GM21723 (cell line): ENCODE results near the gene PVR.
"Not testable (repeated sequence)": the region's sequence is repeated elsewhere in the genome, so short reads cannot be mapped to it uniquely, and the experiment has no call there.

Experiments used
- ATAC-seq: cut with Tn5 transposase; IDR thresholded peaks from one replicate; pipeline ENCODE4 v1.9.1; 2021; ENCODE audit warnings: mild to moderate bottlenecking, moderate library complexity; ENCODE audit not compliant: unreplicated experiment

PVR gene

DNA sequence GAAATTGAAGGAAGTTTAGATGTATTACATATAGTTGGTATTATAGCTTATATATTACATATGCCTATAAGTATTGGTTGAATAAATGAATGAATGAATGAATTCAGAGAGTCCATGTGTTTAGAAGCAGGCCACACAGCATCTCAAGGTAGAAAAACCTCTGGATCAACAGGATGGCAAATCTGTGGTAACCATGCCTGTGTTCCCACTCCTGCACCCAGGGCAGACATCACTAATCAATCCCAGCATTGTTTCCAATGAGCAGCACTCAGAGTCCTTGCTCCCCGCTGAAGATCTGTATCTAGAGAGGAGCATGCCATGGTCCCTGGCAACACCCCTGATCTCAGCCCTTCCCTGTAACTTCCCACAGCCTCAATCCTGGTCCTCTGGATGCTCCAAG, 28.5 kb downstream of the PVR start:
- no peak for ATAC-seq

GRCh38 chr19:44673510-44673909, 29.8 kb downstream of the PVR start:
- no peak for ATAC-seq

DNA sequence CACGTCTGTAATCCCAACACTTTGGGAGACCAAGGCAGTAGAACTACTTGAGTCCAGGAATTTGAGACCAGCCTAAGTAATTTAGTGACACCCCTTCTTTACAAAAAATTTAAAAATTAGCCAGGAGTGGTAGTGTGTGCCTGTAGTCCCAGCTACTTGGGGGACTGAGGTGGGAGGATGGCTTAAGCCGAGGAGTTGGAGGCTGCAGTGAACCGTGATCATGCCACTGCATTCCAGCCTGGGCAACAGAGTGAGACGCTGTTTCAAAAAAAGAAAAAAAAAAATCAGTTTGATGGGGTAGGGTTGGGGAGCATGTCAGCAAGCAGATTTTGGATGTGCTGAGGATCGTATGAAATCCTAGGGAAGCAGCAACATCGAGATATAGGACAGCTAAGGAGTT, 31.8 kb downstream of the PVR start:
- no peak for ATAC-seq

DNA sequence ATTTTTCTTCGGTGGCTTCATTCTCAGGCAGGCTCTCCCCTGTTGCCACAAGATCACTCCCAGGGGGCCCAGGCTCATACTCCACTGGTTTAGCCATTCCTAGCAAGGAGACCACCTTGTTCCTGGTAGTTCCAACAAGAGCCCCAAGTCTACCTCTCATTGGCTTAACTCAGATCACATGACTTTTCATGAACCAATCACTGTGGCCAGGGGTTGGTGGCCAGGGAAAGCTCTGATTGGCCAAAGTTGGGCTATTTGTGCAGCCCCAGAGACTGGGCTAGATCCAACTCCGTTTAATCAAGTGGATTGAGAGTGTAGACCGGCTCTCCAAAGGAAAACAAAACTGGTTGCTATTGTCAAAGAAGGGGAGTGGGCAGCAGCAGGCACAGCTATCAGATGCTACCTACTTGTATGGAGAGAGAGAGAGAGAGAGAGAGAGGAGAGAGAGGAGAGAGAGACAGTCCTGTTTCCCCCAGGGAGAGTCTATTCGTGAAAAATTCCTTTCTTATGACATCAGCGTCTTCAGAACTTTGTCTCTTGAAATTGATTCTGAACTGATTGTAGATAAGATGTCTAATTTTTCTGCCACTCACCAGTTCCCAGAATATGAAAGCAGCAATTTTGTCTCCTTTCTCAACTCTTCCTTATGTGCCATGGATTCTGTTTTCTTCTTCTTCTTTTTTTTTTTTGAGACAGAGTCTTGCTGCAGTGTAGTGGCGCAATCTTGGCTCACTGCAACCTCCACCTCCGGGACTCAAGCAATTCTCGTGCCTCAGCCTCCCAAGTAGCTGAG, 33.5 kb downstream of the PVR start:
- ATAC-seq: no peak

DNA sequence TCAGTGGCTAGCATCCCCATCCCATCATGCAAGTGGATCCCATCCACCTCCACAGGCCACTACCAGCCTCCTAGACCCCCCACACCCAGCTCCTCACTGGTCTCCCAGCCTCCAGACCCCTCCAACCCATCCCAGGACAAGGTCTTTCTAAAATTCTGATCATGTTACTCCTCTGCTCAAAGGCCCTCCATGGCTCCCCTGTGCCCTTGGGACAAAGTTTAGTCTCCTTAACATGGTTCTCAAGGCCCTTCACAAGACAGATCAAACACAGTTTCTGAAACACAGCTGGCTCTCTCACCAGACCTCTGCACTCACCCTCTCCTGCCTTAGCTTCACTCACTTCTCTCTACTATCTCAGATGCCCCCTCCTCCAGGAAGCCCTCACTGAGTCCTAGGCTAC, 36.8 kb downstream of the PVR start:
- ATAC-seq: no peak

DNA sequence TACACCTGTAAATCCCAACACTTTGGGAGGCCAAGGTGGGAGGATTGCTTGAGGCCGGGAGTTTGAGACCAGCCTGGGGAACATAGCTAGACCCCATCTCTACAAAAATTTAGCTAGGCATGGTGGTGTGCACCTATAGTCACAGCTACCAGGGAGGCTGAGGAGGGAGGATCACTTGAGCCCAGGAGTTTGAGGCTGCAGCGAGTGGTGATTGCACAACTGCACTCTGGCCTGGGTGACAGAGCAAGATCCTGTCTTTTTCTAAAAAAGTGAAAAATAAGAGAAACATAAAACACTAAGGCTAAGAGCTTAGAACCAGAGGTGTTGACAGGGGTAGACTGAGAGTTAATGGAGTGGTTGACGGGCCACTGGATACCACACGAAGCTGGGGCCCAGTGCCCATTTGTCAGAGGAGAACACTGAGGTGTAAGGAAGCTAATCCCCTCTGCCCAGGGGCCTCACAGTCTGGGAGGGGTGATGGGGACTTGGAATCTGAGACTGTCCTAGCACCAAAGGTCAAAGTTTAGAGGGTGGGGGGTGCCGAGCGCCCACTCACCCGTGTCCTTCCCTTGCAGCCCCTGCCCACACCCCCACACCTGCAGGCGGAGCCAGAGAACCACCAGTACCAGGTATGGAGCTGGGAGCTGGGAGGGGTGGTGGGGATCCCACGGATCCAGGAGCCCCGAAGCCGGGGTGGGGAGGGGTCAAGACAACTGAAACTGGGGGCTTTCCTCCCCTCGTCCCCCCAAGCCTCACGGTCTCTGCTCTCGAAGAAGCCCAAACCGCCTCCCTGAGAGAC, 38.5 kb downstream of the PVR start:
- no peak for ATAC-seq

DNA sequence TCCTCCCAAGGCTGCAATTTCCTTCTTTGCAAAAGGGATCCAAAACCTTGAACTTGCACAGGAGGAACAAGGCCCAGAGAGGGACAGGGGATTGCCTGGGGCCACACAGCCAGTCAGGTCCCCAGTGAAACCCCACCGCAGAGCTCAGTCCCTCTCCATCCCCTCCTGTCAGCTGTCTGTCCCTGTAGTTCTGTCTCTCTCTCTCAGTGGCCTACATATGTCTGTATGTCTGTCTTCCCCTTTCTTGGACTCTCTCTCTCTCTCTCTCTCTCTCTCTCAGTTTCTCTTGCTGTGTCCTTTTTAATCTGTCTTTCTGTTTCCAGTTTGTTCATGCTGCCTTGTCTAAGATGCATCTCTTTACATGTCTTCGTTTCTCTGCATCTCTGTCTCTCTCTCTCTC, 39.1 kb downstream of the PVR start:
- no peak for ATAC-seq

GRCh38 chr19:44683434-44684210, 39.9 kb downstream of the PVR start:
- no peak for ATAC-seq

- not testable (repeated sequence) for ATAC-seq
Observed at GRCh38 chr19:44684396-44684795, 40.7 kb downstream of the PVR start.

GRCh38 chr19:44684892-44685863, 41.5 kb downstream of the PVR start:
- ATAC-seq: no peak

- ATAC-seq: no peak
Observed at GRCh38 chr19:44685877-44686276, 42.2 kb downstream of the PVR start.

- no peak for ATAC-seq
Observed at GRCh38 chr19:44686896-44687295, 43.2 kb downstream of the PVR start.

GRCh38 chr19:44687888-44688287, 44.2 kb downstream of the PVR start:
- ATAC-seq: no peak

GRCh38 chr19:44689290-44690130, 45.8 kb downstream of the PVR start:
- no peak for ATAC-seq

DNA sequence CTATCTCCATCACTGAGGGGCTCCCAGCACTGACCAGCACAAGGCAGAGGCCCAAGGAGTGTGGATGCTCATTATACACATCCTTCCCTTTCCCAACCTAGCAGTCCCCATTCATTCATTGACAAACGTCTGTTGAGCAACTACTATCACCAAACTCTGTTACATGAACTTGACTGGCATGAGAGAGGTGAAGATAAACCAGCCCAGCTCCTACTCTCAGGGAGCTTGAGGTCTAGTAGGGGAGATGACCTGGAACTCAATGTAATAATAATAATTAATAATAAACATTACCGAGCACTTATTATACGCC, 46.4 kb downstream of the PVR start:
- no peak for ATAC-seq

DNA sequence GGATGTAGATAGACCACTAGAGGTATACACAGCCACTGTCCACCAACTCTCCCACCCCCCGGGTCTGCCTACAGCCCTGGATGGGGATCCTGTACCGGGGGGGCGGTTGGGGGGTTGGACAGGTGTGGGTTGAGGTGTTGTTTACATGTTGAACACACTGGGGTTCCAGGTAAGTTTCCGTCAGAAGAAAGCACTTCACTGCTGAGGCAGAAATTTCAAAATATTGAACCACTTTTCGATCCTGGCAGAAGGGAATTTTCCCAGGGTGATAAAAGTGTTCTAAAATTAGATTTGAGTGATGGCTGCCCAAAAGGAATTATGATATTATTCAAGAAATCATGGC, 48.6 kb downstream of the PVR start:
- no peak for ATAC-seq

DNA sequence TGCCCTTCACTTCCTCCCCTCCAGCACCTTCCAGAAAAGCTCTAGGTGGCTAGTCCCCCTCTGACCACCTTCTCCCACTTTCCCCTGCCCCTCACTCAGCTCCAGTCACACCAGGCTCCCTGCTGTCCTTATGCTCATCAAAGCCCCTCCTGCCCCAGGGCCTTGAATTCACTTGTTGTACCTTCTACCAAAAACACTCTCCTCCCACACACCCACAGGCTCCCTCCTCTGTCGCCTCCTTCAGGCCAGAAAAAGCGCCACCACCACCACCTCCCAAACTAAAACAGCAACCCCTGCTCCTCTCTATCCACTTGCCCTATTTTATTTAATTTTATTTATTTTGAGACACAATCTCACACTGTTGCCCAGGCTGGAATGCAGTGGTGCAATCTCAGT, 50.5 kb downstream of the PVR start:
- no peak for ATAC-seq

DNA sequence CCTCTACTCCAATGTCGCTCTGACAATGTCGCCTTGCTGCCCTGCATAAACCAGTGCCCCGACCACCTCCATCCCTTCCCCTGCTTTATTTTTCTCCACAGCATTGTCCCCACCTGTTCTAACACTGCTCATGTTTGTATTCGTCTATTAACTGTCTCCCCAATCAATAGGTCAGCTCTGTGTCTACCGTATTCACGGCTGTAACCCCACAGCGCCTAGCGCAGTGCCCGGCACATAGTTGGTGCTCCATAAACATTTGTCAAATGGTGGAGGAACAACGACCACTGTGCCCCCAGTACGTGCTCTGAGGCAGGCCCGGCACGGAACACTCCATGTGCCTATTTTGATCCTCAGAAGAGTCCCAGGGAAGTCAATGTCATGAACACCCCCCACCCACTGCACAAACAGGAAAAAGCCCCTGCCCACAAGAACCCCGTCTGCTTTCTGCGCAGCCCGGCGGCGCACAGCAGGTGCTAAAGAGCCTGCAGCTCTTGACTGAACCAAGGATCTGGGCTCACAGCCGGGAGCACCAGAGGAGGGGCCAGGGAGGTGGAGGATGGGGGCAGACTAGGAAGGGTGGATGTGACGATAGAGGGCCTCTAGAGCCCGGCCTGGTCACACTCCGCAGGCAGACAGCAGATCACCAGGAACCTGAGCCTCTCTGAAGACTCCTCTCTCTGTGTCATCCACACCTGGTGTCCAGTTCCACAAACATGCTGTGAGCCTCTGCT, 53.4 kb downstream of the PVR start:
- ATAC-seq: no peak

- ATAC-seq: no peak
Observed at GRCh38 chr19:44697670-44698034, 53.9 kb downstream of the PVR start.
